Stimulated activated CD4-positive, alpha-beta T cell treated with anti-CD3 and anti-CD28 coated beads, Interleukin-2, amount 100 ng/mL, for 4 hours (primary cell): ENCODE data around the gene VDR.

ENCODE experiments used
- DNase-seq: peaks from one replicate; pipeline ENCODE4 v3.0.0-alpha.2; 2020; ENCODE audit warnings: low read depth

Gene VDR

DNA sequence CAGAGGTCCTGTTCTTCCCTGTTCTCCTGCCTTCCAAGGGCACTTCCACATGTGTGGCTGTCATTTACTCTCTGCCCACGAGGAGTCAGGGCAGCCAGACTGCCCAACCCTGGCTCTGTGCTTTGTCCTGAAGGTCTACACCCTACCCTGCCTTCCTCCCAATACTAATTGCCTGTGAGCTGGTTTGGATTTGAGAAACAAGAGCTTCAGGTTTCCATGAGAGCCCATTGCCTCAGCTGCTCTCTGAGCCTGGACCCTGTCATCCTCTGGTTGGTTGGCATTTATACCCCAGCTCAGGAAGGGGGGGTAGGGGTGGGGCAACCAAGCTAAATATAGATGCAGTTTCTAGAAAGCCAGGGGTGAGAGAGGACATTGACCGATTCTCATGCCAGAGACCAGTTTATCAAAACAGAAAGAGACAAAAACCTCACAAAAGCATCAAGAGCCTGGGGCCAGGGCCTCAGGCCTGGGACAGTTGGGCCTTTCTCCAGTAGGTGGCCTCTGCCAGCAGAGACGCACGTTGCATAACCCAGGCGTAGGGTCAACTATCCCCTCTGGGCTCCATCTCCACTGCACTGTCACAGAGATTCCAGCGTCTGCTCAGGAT, 34.5 kb downstream of the VDR start:
- DNase-seq = no peak

DNA sequence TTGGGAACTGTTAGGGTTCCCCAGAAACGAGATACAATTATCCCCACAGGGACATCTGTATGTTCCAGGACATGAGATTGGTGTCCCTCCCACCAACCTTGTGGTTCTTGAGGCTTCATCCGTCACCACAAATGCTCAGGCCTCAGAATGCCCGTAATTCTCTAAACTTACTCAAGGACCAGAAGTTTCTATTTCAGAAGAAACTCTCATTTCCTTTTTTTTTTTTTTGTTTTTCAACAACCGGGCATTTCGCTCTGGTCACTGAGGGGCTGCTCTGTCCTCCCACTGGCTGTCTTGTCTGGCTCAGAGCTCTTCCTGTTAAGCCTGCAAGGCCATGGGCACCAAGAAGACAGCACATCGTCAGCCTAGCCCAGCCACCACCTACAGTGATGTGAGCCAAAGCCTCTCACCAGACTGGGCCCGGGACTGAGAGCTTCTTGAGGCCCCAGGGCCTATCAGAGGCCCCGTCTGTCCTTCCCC, 36.2 kb downstream of the VDR start:
- no peak for DNase-seq

DNA sequence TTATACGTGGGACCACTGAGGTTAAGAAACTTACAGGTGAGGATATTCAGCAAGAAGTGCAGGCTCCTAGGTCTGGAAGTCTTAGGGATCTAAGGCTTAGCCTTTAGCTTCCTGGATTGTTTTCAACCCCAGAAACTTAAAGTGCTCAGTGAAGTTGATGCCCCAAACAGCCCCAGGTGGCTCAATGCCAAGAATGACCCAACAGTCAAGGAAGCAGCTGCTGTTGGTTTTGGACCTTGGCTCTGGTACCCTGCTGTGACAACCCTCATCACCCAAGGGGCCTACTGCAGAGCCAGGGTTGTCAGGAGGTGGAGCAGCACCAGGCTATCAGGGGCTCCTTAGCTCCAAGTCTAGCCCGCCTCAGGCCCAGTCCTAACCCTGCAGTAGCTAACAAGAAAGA, 36.8 kb downstream of the VDR start:
- DNase-seq = no peak

DNA sequence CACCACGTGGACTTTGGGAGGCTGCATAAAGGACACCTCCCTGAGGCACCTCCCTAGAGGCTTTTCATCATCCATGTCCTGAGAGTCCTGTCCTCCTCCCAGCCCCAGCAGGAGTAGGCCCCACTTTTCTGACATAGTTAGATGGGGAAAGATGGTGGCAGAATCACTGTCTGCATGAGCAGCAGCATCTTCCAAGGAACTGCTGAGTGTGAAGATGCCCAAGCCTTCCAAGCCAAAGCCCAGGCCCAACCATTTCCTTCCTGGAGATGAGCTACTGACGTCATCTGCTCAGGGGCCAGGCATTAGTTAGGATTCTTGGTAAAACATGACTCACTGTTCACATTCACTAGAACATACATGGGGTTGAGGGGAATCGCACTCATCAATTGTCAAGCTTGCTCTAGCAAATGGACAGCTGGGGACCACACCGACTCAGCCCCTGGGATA, 37.3 kb downstream of the VDR start:
- DNase-seq = no peak

DNA sequence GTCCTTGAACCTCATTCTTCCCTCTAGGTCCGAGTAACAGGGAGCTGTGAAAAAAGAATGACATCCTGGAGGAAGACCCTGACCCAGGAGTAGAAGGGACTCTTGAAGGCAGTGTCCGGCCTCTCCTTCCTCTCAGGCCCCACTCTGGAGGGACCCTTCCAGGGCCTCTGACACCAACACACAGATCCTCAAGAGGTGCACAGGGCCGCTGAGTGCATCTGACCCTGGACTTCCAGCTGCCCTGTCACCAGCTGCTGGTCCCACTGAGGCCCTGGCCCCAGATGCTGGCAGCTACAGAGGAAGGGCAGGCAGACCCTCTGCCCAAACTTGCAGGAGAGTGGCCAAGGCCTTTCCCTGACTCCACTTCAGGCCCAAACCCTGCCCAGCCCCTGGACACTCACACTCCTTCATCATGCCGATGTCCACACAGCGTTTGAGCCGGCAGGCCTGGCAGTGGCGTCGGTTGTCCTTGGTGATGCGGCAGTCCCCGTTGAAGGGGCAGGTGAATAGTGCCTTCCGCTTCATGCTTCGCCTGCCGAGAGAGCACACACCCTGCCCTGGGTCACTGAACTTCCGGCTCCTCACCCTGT, 40.1 kb downstream of the VDR start:
- no peak for DNase-seq

DNA sequence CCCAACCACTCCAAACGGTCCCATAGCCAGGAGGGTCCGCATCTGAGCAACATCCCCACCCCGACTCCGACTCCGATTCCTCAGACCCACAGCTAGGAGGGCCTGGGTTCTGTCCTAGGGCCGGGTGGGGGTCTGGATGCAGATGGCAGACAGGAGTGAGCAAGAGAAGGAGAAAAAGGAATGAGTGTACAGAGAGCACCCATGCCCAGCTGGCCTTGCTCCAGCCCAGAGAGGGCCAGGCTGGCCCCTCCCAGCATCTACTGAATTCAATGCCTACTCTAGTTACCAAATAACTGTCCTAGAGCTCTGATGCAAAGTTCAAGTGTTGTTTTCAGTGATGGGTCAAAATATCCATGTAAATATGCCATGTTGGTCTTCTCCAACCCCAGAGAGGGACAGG, 40.8 kb downstream of the VDR start:
- no peak for DNase-seq

DNA sequence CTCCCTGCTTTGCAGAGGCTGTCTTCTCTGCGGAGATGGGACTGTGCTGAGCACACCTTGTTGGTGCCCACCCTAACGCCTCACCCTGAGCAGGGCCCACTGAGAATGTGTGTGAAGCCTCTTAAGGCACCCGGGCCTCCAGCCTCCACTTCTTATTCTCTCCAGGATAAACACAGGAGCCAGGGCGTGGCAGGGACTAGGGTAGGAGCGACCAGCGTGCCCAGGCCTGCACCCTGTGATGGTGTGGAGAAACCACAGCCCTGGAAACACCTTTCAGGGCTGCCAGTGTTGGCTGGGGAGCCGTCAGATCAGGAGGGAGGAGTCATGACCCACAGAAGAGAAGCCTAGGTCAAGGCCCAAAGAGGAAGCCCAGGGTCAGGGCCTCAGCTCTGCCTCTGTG, 41.3 kb downstream of the VDR start:
- no peak for DNase-seq

DNA sequence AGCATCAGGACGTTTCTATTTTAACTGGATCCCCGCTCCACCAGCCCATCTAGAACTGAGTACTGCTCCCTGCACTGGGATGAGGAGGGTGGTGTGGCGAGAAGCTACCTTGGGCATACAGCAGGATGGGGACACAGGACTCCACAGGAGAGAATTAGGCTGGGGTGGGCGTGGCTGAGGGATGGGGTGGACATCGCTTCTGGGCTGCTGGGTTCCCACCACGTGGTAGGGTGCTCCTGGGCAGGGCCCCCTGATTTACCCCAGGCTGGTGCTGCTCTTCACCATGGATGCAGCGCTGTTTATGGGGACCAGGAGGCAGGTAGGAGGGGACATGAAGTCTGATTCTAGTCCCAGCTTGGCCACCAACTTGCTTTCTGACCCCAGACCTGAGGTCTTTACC, 41.9 kb downstream of the VDR start:
- DNase-seq = no peak

DNA sequence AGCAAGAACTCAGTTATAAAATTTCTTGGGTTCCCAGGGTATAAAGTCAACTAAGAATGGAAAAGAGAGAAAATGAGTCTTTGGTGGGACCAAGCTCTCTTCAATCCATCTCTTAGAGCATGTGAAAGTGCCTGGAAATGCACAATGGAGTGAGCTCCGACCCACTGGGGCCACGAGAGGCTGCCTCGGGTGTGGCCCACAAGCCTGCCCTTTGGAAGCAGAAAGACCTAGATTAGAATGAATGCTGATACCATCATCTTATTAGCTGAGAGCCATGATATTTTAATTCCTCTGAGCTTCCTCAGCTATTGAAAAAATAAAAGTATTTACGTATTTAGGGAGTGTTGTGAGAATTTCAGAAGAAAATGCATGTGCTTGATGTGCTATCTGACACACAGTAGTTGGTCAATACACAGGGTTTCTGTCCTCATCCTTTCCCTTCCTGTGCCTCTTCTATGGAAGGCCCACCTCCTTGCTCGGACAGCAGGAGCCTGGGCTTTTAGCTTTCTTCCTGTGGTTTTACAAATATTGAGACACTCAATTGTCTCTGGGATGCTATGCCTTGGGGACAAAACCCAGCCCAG, 42.5 kb downstream of the VDR start:
- no peak for DNase-seq

DNA sequence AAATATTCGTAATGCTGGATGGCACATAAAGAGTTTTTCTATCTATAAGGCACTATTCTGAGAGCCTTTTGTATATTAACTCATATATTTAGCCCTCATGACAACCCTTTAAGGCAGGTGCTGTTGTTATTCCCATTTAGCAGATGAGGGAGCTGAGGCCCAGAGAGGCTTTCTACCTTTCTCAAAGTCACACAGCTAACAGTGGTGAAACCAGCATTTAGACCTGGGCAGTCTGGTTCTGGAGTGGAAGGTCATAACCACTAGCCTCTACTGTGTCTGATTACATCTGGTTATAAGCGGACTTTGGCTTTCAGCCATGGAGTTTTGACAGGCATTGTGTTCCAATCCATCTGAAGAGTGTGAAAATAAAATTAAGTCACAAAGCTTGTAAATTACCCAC, 43.9 kb downstream of the VDR start:
- DNase-seq = no peak

DNA sequence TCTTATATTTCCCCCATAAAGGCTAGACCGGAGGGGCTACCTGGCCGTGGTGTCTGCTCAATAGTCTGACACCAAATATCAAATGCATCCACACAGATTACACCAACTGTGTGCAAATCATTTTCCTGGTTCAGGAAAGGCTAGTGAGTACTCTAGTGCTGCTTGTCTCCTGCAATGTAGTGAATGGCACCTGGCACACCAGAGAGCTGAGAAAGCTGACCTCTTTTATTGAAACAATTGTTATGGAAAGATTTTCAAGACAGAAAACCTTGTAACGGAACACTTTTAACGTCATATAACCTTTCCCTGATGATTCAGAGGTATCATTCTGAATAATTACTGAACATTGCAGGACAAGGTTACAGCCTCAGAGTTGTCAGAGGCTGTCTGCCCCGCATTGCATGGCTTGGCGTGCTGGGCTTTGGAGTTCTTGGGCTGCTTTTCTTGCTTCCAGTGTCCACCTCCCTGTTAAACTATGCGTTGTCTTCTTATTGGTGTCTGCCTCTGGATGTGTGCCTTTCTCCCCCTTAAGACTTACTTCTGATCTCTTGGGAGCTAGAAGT, 44.4 kb downstream of the VDR start:
- no peak for DNase-seq

DNA sequence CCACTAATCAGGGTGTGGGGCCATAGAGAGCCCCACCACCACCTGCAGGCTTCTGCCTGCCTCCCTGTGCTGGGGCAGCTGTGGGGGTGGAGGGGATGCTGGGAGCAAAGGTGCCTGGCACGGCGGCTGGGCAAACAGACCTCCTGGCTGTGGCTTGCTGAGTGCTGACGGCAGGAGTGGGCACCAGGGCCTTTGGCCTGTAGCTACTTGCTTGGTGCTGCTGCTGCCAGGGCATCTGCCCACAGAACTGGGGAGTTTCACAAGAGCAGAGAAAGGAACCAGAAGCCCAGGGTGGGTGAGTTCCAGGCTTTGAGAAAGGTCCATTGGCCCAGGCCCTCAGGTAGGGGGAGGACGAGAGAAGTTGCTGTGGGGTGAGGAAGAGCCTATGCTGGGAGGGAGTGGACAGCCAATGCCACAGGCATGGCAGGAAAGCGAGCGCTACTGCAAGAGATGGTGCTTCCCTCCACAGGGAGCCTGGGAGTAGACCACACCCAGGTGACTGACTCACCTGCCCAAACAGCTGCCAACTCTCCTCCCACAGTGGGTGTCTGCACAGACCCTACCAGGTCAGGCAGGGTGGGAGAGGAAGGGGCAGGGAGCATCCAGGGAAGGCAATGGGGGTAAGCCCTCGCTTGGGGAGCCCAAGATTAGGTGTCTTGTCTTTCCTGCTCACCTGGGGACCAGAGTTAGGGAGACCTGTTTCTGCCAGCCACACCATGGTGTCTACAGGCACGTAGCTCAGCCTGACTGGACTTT, 46.1 kb downstream of the VDR start:
- no peak for DNase-seq

DNA sequence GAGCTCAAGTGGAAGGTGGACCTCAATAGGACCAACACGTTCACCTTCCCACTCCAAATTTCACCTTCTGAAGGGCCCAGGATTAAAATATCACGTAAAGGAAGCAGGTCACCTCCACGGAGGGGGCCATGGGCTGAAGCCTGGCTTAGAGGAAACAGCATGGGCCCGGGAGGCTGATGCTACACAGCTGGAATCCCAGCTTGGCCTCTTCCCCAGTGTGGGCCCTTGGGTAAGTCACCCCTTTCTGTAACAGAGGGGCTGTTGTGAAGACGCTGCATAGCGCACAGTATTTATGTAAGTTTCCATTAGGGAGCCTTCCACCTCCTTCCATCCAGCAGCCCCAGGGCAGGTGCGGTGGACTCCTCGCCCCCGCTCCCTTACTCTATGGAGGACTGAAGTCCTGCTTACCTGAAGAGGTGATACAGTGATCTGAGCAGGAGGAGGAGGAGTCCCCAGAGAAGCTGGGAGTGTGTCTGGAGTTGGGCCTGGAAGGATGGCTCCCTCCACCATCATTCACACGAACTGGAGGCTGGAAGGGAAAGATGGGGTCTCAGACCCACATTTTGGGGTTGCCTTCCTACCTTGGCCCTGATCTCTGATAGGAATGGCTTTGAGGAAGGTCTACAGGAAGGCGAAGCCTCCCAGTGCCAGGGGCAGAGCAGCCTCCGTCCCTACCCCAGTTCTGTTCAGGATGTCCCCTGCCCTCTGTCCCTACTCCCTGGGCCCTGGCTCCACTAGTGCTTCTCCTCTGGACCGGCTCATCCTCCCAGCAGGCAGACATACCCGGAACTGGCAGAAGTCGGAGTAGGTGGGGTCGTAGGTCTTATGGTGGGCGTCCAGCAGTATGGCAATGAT, 47.8 kb downstream of the VDR start:
- no peak for DNase-seq

DNA sequence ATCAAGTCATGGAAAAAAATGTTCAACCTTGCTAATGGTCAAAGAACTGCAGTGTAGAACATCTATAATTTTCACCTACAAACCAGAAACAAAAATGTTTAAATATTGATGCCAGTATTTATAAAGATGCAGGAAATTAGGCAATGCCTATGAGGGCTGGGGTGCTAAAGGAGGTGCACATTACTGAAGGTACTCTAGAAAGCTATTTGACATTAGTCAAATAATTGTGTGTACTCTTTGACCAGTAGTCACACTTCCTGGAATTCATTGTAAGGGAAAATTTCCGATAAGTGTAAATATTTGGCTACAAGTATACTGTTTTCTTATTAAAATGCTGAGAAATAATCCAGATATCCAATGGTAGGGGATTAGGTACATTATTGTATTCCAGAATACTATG, 48.7 kb downstream of the VDR start:
- no peak for DNase-seq

DNA sequence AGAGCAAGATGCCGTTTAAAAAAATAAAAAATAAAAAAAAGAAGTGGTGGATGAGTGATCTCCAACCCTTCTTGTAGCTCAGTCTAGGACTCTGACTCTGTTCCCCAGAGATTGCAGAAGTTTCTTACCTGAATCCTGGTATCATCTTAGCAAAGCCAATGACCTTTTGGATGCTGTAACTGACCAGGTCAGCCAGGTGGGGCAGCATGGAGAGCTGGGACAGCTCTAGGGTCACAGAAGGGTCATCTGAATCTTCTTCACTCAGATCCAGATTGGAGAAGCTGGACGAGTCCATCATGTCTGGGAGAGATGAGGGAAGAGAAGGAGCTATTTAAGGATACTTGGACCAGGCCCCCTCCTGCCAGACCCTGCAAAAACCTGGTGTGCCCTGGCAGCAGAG, 49.3 kb downstream of the VDR start:
- DNase-seq = no peak

DNA sequence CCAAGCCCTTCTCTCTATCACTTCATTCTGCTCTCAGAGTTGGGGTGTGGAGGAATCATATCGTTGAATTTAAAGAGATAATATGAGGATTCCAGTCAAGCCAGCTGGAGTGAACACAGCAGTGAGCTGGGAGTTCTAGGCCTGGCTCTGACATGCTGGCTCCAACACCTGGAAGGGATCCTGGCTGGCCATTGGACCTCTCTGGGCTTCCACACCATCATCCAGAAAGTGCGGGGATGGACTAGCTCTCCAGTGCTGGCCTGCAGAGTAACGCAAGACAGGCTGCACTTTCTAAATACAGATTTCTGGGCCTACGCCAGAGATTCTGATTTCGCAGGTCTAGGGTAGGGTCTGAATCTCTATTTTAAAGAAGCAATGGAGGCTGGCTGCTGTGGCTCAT, 50.3 kb downstream of the VDR start:
- DNase-seq = no peak

DNA sequence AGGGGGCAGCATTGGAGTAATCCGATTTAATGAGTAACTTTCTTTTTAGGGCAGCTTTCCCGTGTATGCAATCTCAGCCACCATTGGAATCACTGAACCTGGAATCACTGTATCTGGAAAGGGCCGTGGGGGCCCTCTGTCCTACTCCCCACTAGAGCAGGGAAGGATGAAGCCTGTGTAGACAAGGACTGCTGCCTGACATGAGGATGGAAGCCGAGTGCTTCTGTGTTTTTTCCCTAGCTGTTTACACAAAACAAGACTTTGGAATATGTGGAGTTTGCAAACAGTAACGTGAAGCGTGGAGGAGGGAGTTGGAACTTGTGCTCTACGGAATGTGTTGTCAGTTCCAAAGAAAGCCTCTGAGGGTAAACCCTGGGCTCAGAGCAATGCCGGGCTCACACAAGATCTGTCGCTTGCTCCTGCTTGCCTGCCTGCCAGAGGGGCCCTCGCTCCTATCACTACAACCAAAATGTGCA, 52.7 kb downstream of the VDR start:
- DNase-seq = no peak

DNA sequence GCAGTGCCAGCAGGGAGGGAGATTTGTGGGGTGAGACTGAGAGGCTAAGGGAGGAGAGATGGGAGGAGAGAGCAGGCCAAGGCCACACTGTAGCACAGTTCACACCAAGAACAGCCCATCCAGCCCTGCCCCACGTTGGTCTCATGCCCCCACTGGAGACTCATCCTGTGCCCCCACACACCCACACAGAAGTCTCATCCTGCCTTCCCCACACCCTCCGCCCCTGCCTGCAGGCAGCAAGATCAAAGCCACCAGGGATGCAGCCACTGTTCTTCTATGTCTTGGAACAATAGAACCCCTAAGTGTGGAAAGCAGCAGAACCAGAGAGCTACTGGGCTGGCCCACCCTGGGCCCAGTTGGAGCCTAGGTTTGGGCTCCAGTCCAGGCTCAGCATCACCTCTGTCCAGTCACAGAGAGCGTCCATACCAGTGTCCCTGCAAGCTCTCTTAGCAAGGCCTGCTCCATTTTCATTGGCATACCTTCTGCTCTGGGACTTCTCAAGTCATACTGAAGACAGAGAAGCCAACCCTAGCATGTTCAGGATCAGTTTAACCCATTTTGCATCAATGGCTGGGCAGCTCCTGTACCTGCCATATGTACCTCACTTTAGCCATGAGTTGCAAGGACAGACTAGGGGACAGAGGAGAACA, 53.4 kb downstream of the VDR start:
- no peak for DNase-seq

DNA sequence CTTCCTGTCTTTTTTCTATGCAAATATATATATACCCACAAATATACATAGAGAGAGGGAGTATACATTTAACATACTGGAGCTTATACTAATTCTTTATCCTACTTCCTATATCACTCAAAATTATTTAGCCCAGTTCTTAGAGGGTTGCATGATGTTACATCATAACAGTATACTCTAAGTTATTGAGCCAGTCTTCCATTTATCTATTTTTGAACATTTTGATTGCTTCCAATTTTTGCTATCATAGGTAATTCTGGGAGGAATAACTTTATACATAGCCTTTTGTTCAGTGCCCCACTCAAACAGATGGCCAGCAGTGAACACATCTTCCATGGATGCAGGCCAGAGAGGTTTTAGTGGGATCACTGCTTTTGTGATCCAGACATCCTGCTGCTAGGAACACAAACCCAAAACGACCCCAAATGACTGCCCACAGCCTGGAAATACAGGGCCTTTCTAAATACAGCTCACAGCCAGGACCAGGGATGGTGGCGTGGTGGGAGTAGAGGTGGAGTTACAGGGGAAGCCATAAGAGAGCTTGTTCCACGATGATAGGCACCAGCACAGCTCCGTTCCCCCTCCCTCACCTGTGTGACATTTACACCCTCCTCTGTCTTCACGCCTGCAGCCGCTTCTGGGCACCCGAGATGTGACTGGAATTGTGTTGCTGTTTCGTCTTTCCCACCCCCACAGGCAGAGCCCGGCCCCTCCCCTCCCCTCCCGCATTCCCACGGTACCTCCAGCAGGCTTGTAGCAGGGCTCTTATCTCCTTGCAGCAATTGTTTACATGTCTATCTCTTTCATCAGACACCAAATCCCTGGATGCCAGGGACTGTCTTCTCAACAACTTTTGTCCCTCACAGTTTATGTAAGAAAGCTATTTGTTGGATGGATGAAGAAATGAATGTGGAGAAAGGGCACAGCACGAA, 54.4 kb downstream of the VDR start:
- DNase-seq = no peak

DNA sequence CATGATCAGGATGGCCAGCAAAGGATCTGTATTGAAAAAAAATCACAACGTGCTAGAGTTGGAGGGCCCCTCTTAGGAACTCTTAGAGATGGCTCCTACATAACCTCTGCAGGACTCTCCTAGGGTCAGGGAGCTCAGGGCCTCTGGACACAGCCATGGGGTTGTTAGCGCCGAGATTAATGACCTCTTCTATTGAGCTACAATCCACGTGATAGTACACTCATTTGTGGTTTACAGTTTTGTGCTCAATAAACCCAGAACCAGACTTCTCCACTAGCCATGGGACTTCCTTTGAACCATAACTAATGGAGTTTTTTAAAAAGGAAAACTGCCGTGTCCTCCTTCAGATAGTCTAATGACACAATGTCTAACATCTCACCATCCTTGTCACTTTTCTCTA, 55.5 kb downstream of the VDR start:
- DNase-seq = no peak
